Measurements from ENCODE around the gene EPHA5. TPM values are rescaled to one million over a fixed set of nuclear protein-coding genes. Genes with fewer than 3 reads are reported as not detected.

The EPHA5 gene
- total and polyA plus RNA-seq, 4 donors: 0.02 to 0.15 (median 0.11) TPM; not detected in 1

DNA sequence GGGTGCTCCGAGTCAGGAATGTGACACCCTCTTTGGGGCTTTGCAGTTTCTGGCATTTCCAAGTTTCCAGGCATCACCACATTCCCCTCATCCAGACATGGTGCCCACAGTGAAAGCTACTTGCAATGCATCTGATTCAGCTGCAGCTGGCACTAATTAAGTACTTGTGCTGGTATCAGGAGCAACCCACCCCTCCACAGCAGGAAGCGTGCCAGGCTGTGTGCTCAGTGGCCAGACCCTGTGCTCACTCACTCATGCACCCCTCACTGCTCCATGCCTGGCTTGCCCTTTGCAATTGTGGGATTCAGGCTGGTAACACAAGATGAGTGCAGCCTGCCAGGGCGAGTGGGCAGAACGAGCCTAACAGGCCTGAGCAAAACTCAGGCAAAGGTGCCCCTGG is 271.2 kb downstream of the EPHA5 start:
- Histone ChIP-seq H3K9ac (ENCODE audit: insufficient read depth in 1 of 2, low read length in 2 of 2) (no peak overlapping the region), H3K36me3 (ENCODE audit: control insufficient read depth in 4 of 4, insufficient read depth in 4 of 4, low read length in 4 of 4) (no peaks in the 10 kb centered on the region), H3K4me3 (no peak overlapping the region), H3K9me3 (ENCODE audit: control insufficient read depth in 4 of 4, insufficient read depth in 3 of 4, low read length in 3 of 4) (peaks cover 0 to 8% (median 1%) of the 10 kb centered on the region in 4 donors), H3K27ac (ENCODE audit: low read depth in 1 of 2, low read length in 1 of 2) (no peak overlapping the region), H3K27me3 (ENCODE audit: control insufficient read depth in 3 of 3, insufficient read depth in 3 of 3, low read length in 2 of 3) (no peaks in the 10 kb centered on the region), H3K4me1 (ENCODE audit: control insufficient read depth in 5 of 5, insufficient read depth in 5 of 5, low read length in 5 of 5) (no peaks in the 10 kb centered on the region)
- TF ChIP-seq, protein P1, sequence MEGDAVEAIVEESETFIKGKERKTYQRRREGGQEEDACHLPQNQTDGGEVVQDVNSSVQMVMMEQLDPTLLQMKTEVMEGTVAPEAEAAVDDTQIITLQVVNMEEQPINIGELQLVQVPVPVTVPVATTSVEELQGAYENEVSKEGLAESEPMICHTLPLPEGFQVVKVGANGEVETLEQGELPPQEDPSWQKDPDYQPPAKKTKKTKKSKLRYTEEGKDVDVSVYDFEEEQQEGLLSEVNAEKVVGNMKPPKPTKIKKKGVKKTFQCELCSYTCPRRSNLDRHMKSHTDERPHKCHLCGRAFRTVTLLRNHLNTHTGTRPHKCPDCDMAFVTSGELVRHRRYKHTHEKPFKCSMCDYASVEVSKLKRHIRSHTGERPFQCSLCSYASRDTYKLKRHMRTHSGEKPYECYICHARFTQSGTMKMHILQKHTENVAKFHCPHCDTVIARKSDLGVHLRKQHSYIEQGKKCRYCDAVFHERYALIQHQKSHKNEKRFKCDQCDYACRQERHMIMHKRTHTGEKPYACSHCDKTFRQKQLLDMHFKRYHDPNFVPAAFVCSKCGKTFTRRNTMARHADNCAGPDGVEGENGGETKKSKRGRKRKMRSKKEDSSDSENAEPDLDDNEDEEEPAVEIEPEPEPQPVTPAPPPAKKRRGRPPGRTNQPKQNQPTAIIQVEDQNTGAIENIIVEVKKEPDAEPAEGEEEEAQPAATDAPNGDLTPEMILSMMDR (IDR thresholded peaks at IDR 0.05; ENCODE audit: control extremely low read depth, extremely low read depth): no peak
- DNase-seq (no peak), ATAC-seq (ENCODE audit: insufficient read depth, low FRiP score) (no peak)
- 72 to 79% methylated on average over 4 of the region's 4 CpGs for WGBS, 2 donors

DNA sequence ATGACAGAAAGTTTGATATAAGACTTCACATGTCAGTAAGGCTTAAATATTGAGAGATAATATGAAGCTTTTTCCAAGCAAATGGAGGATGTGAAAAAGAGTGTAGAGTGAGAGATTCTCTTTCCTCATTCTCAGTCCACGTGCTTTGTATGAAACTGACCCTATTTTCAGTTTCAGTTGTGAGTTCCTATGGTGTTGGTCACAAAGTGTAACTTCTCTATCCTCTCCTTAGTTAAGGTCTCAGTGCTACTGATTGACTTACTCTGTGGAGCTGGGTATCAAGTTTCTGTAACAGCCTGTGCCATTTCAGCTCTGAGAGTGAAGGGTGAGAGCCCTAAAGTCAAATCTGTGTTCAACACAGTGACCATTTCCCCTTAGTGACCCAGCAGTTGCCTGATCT is 277.2 kb downstream of the EPHA5 start:
- Histone ChIP-seq H3K9me3 (ENCODE audit: control insufficient read depth in 4 of 4, insufficient read depth in 3 of 4, low read length in 3 of 4) (peaks cover 0 to 9% (median 1%) of the 10 kb centered on the region in 4 donors), H3K27ac (ENCODE audit: low read depth in 1 of 2, low read length in 1 of 2) (no peak overlapping the region), H3K4me1 (ENCODE audit: control insufficient read depth in 5 of 5, insufficient read depth in 5 of 5, low read length in 5 of 5) (no peaks in the 10 kb centered on the region), H3K4me3 (no peak overlapping the region), H3K9ac (ENCODE audit: insufficient read depth in 1 of 2, low read length in 2 of 2) (no peak overlapping the region), H3K36me3 (ENCODE audit: control insufficient read depth in 4 of 4, insufficient read depth in 4 of 4, low read length in 4 of 4) (no peaks in the 10 kb centered on the region), H3K27me3 (ENCODE audit: control insufficient read depth in 3 of 3, insufficient read depth in 3 of 3, low read length in 2 of 3) (no peaks in the 10 kb centered on the region)
- 59% methylated on average over 1 of the region's 1 CpG for WGBS, 2 donors
- TF ChIP-seq, protein P1 (IDR thresholded peaks at IDR 0.05; ENCODE audit: control extremely low read depth, extremely low read depth): no peak
- no peak for ATAC-seq (ENCODE audit: insufficient read depth, low FRiP score)
- no peak for DNase-seq

DNA sequence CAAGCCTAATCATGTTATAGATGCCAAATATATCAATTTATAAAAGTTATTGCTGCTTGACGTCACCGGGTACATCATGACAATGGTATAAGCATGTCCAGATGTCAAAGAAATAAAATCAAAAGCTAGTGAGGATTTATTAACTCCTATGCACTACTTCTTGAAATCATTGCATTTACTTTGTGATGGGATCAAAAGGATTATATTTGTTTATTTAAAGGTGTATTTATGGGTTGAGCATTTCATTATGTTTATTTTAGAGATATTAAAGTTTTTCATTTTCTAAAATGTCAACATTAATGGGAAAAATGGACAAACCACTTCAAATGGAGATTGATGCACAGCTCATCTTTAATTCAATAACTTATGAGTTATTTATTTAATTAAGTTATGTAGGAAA is 277.8 kb downstream of the EPHA5 start:
- Histone ChIP-seq H3K27ac (ENCODE audit: low read depth in 1 of 2, low read length in 1 of 2) (no peak overlapping the region), H3K36me3 (ENCODE audit: control insufficient read depth in 4 of 4, insufficient read depth in 4 of 4, low read length in 4 of 4) (no peaks in the 10 kb centered on the region), H3K9ac (ENCODE audit: insufficient read depth in 1 of 2, low read length in 2 of 2) (no peak overlapping the region), H3K4me3 (no peak overlapping the region), H3K4me1 (ENCODE audit: control insufficient read depth in 5 of 5, insufficient read depth in 5 of 5, low read length in 5 of 5) (no peaks in the 10 kb centered on the region), H3K27me3 (ENCODE audit: control insufficient read depth in 3 of 3, insufficient read depth in 3 of 3, low read length in 2 of 3) (no peaks in the 10 kb centered on the region), H3K9me3 (ENCODE audit: control insufficient read depth in 4 of 4, insufficient read depth in 3 of 4, low read length in 3 of 4) (peaks cover 0 to 9% (median 1%) of the 10 kb centered on the region in 4 donors)
- DNase-seq (no peak), ATAC-seq (ENCODE audit: insufficient read depth, low FRiP score) (no peak)
- WGBS, 2 donors: 64 to 84% methylated on average over 2 of the region's 2 CpGs
- TF ChIP-seq, protein P1 (IDR thresholded peaks at IDR 0.05; ENCODE audit: control extremely low read depth, extremely low read depth): no peak

DNA sequence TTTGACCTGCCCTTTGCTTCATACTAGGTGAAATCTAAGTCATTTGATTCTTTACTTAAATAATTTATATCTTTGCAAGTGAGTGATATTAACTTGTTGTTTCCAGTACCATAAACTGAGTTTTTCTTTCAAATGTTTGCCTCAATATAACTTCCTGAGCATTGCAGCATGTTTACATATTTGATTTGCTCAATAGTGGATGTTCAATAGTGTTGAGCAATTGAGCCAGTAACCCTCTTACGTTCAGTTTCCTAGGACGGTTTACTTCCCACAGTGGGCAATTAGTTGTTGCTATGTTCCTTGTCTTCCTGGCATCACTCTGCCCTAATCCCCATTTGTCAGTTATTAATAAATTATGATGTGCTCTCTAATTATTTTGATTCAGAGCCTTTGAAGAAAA is 278.5 kb downstream of the EPHA5 start:
- Histone ChIP-seq H3K9me3 (ENCODE audit: control insufficient read depth in 4 of 4, insufficient read depth in 3 of 4, low read length in 3 of 4) (peaks cover 0 to 9% (median 0%) of the 10 kb centered on the region in 4 donors), H3K4me3 (no peak overlapping the region), H3K4me1 (ENCODE audit: control insufficient read depth in 5 of 5, insufficient read depth in 5 of 5, low read length in 5 of 5) (no peaks in the 10 kb centered on the region), H3K27me3 (ENCODE audit: control insufficient read depth in 3 of 3, insufficient read depth in 3 of 3, low read length in 2 of 3) (no peaks in the 10 kb centered on the region), H3K36me3 (ENCODE audit: control insufficient read depth in 4 of 4, insufficient read depth in 4 of 4, low read length in 4 of 4) (no peaks in the 10 kb centered on the region), H3K27ac (ENCODE audit: low read depth in 1 of 2, low read length in 1 of 2) (no peak overlapping the region), H3K9ac (ENCODE audit: insufficient read depth in 1 of 2, low read length in 2 of 2) (no peak overlapping the region)
- ATAC-seq (ENCODE audit: insufficient read depth, low FRiP score) (no peak), DNase-seq (no peak)
- WGBS, 2 donors: 47 to 51% methylated on average over 2 of the region's 2 CpGs
- TF ChIP-seq, protein P1 (IDR thresholded peaks at IDR 0.05; ENCODE audit: control extremely low read depth, extremely low read depth): no peak
